H1 (cell line): Measurements from ENCODE around the gene CILP.
"Not testable (repeated sequence)": the region's sequence is repeated elsewhere in the genome, so short reads cannot be mapped to it uniquely, and the experiment has no call there.

Experiments
- ZNF274 ChIP-seq: IDR thresholded peaks from 2 replicates; pipeline ENCODE4 v1.7.0; 2012; ENCODE audit warnings: low read length, borderline replicate concordance; ENCODE audit errors: extremely low read depth
- TF ChIP-seq, protein P1 (sequence below), 3 experiments: IDR thresholded peaks; 1 replicate in 2 of 3; 2 replicates in 1 of 3; pipeline versions ENCODE4 v1.5.1 to v1.6.1; 2011; ENCODE audit warnings: low read length in 3 of 3, mild to moderate bottlenecking in 3 of 3, inconsistent platforms in 2 of 3, low read depth in 1 of 3, moderate library complexity in 1 of 3; ENCODE audit not compliant: insufficient read depth in 1 of 3; ENCODE audit errors: control extremely low read depth in 1 of 3

- not testable (repeated sequence) for TF ChIP-seq ZNF274
- TF ChIP-seq, protein P1, sequence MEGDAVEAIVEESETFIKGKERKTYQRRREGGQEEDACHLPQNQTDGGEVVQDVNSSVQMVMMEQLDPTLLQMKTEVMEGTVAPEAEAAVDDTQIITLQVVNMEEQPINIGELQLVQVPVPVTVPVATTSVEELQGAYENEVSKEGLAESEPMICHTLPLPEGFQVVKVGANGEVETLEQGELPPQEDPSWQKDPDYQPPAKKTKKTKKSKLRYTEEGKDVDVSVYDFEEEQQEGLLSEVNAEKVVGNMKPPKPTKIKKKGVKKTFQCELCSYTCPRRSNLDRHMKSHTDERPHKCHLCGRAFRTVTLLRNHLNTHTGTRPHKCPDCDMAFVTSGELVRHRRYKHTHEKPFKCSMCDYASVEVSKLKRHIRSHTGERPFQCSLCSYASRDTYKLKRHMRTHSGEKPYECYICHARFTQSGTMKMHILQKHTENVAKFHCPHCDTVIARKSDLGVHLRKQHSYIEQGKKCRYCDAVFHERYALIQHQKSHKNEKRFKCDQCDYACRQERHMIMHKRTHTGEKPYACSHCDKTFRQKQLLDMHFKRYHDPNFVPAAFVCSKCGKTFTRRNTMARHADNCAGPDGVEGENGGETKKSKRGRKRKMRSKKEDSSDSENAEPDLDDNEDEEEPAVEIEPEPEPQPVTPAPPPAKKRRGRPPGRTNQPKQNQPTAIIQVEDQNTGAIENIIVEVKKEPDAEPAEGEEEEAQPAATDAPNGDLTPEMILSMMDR (IDR thresholded peaks at IDR 0.05; ENCODE audit: control extremely low read depth in 1 of 3, insufficient read depth in 1 of 3, low read depth in 1 of 3, low read length in 3 of 3): not testable (repeated sequence)
Observed at GRCh38 chr15:65226901-65227300, 15.6 kb upstream of the CILP start.
